HG02678 (cell line): ENCODE results near the gene MTX1.
"Not testable (repeated sequence)": the region's sequence is repeated elsewhere in the genome, so short reads cannot be mapped to it uniquely, and the experiment has no call there.

Source experiments
- ATAC-seq: cut with Tn5 transposase; IDR thresholded peaks from one replicate; pipeline ENCODE4 v1.9.1; 2021; ENCODE audit warnings: mild to moderate bottlenecking, moderate library complexity; ENCODE audit not compliant: unreplicated experiment

Gene MTX1

GRCh38 chr1:155206891-155207805 lies 1.3 kb upstream of the MTX1 start:
- no peak for ATAC-seq

GRCh38 chr1:155207806-155208540 lies 522 bp upstream of the MTX1 start, which contains the start of gene THBS3:
THBS3 (minus strand) TSS chr1:155207897; CDS start chr1:155207876, 21 bp downstream.
- no peak for ATAC-seq

GRCh38 chr1:155209312-155209721 lies 822 bp downstream of the MTX1 start:
- ATAC-seq = no peak

DNA sequence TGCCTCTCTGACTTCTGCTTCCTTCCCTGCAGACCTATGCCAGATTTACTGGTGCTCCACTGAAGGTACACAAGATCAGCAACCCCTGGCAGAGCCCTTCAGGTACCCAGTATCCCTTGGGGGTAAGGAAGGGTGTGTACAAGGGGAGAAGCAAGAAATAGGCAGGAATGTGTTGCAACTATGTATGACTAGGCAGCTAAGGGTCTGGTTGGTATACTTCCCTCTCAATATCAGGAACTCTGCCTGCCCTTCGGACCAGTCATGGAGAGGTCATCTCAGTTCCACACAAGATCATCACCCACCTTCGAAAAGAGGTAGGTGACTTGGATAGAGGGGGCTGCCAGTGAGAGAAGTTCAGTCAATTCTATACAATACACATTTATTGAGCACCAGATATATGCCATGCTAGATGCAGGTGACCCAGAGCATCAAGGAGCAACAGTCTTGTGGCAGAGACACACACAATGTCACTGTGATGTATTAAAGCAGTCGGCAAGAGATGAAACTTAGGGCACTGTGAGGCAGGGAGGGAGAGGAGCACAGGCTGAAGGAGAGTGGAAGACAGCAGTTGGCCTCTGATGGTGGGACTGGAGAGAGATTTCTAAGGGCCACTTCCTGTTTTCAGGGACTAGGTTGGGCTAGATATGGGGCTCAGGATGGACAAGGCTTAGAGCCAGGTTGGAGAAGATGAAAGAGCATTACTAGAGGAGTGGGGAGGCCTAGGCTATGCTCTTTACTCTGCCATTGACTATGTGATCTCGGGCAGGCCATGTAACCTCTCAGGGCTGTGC lies 2.0 kb downstream of the MTX1 start:
- ATAC-seq = no peak

- ATAC-seq = not testable (repeated sequence)
Observed at GRCh38 chr1:155211381-155212050, 3.0 kb downstream of the MTX1 start.

- not testable (repeated sequence) for ATAC-seq
Observed at GRCh38 chr1:155212051-155212440, 3.6 kb downstream of the MTX1 start.

- ATAC-seq = not testable (repeated sequence)
Observed at GRCh38 chr1:155214702-155215101, 6.2 kb downstream of the MTX1 start.

DNA sequence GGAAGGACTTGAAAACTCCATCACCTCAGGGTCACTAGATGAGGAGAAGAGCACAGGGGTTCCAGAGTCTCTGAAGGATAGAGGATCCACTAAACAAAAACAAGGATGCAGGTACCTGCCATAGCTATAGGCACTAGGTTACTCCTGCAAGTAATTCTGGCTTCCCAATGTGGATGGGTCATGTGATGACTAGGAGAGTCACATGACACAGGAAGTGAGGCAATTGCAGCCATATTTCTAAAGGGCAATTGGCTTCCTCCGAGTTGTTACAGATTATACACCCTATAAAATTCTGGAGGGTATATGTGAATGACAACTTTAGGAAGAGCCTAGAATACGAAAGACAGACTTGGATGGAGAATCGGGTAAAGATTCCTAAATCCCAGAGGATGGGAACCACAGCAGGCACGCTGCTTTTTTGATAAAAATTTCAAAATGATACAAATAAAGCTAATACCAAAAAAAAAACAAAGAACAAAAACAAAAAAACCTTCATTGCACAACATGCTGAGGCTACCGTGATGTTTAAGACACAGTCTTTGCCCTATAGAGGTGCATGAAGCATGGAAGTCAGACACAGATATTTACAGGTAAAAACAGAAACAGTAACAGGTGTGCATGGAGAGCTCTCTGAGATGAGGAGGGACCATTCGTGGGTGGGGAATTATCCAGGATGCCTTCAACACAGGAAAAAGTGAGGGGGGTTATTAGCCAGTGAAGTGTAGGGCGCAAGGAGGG lies 10.5 kb downstream of the MTX1 start:
- ATAC-seq = no peak

DNA sequence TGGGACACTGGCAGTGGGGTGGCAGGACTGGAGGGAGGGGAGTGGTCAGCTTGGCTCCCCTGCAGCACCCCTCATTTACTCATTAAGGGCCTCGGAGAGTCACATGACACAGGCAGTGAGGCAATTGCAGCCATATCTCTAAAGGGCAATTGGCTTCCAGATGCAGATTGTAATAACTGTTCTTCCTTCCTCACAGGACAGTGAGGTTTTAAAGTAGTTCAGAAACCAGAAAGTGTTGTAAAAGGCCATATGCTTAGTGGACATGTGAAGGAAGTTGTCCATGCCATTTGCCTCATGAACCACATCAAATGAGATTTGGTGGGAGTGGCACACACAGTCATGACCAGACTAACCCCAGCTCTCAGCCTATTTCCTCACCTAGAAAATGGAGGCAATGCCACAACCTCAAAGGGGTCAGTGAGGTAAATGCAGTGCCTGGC lies 11.1 kb downstream of the MTX1 start:
- no peak for ATAC-seq

GRCh38 chr1:155220211-155220965 lies 11.9 kb downstream of the MTX1 start:
- not testable (repeated sequence) for ATAC-seq

- no peak for ATAC-seq
Observed at GRCh38 chr1:155223047-155223446, 14.6 kb downstream of the MTX1 start.

DNA sequence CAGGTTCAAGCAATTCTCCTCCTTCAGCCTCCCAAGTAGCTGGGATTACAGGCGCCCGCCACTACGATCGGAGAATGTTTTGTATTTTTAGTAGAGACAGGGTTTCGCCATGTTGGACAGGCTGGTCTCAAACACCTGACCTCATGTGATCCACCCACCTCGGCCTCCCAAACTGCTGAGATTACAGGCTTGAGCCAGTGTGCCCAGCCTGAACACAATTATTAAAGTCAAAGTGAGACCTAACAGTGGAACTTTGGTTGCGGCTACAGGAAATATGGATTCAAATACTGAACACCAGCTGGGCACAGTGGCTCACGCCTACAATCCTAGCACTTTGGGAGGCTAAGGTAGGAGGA lies 16.9 kb downstream of the MTX1 start:
- ATAC-seq = not testable (repeated sequence)

GRCh38 chr1:155226188-155226909 lies 17.9 kb downstream of the MTX1 start:
- ATAC-seq = peak; percentile 31

DNA sequence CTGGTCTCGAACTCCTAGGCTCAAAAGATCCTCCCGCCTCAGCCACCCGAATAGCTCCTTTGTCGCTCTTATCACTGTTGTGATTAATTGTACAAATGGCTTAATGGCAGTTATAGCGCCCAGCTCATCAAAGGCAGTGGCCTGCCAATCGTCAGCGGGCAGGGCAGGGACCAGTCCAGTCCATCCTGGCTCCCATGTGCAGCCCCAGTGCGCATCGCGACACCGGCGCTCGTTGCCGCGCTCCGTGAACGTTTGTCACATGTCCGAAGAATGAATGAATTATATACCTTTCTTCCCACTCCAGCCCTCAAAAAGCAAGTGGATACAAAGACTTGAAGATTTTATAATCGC lies 18.4 kb downstream of the MTX1 start:
- no peak for ATAC-seq

- peak; percentile 96 for ATAC-seq
Observed at GRCh38 chr1:155227261-155228095, 19.0 kb downstream of the MTX1 start.

- no peak for ATAC-seq
Observed at GRCh38 chr1:155228096-155228427, 19.6 kb downstream of the MTX1 start.

DNA sequence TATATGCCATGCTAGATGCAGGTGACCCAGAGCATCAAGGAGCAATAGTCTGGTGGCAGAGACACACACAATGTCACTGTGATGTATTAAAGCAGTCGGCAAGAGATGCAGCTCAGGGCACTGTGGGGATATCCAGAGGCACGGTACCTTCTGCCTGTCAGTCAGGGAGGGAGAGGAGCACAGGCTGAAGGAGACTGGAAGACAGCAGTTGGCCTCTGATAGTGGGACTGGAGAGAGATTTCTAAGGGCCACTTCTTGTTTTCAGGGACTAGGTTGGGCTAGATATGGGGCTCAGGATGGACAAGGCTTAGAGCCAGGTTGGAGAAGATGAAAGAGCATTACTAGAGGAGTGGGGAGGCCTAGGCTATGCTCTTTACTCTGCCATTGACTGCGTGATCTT lies 22.8 kb downstream of the MTX1 start:
- not testable (repeated sequence) for ATAC-seq
